HG03469 (cell line): ENCODE results near the gene CHTF18.

Experiments used
- ATAC-seq: cut with Tn5 transposase; IDR thresholded peaks from one replicate; pipeline ENCODE4 v1.9.1; 2021; ENCODE audit warnings: mild to moderate bottlenecking, moderate library complexity, moderate number of reproducible peaks; ENCODE audit not compliant: unreplicated experiment

The CHTF18 gene

GRCh38 chr16:843771-844170 lies 55.4 kb downstream of the CHTF18 start:
- ATAC-seq: no peak

- ATAC-seq: no peak
Observed at GRCh38 chr16:844638-845350, 56.4 kb downstream of the CHTF18 start.

GRCh38 chr16:845351-845745 lies 56.9 kb downstream of the CHTF18 start:
- ATAC-seq: no peak

GRCh38 chr16:847151-847550 lies 58.7 kb downstream of the CHTF18 start:
- no peak for ATAC-seq
